ENCODE results near the gene ADGRG3. TPM values are rescaled to one million over a fixed set of nuclear protein-coding genes. Genes with fewer than 3 reads are reported as not detected.

The ADGRG3 gene
- total RNA-seq, 4 donors from 2014 or later = 0.32 to 2.0 (median 2.0) TPM; not detected in 1

- peaks cover 4% of the 10 kb centered on the region for H3K27me3 ChIP-seq
- WGBS = 77% methylated on average over 7 of the region's 7 CpGs
- H3K4me3 ChIP-seq = no peak overlapping the region
- H3K27ac ChIP-seq = no peak overlapping the region
- peaks cover 7% of the 10 kb centered on the region for H3K4me1 ChIP-seq
- no peaks in the 10 kb centered on the region for H3K36me3 ChIP-seq
- DNase-seq (ENCODE audit: low spot score in 2 of 2) = peak in 1 of 2 donors; percentile 24
- H3K9me3 ChIP-seq = no peaks in the 10 kb centered on the region
- no peak for TF ChIP-seq POLR2AphosphoS5 (IDR thresholded peaks at IDR 0.05)
- no peak for TF ChIP-seq EP300 (IDR thresholded peaks at IDR 0.05)
Measured at GRCh38 chr16:57679767-57680482, 11.8 kb downstream of the ADGRG3 start.

- H3K4me3 ChIP-seq = no peak overlapping the region
- H3K27me3 ChIP-seq = peaks cover 4% of the 10 kb centered on the region
- TF ChIP-seq EP300 (IDR thresholded peaks at IDR 0.05) (no peak), CTCF (IDR thresholded peaks at IDR 0.05) (no peak)
- no peaks in the 10 kb centered on the region for H3K9me3 ChIP-seq
- 76% methylated on average over 5 of the region's 5 CpGs for WGBS
- H3K4me1 ChIP-seq = peaks cover 7% of the 10 kb centered on the region
- H3K36me3 ChIP-seq = no peaks in the 10 kb centered on the region
- no peak overlapping the region for H3K27ac ChIP-seq
- peak in 1 of 2 donors; percentile 9 for DNase-seq (ENCODE audit: low spot score in 2 of 2)
Measured at GRCh38 chr16:57680842-57681375, 12.8 kb downstream of the ADGRG3 start.

GRCh38 chr16:57681950-57682728 is 14.0 kb downstream of the ADGRG3 start:
- Histone ChIP-seq H3K4me3 (no peak overlapping the region), H3K27ac (no peak overlapping the region), H3K36me3 (no peaks in the 10 kb centered on the region), H3K4me1 (peaks cover 7% of the 10 kb centered on the region), H3K9me3 (no peaks in the 10 kb centered on the region), H3K27me3 (peaks cover 4% of the 10 kb centered on the region)
- 65% methylated on average over 5 of the region's 13 CpGs for WGBS
- no peak for DNase-seq (ENCODE audit: low spot score in 2 of 2)
- no peak for TF ChIP-seq POLR2A (IDR thresholded peaks at IDR 0.05)
- no peak for TF ChIP-seq EP300 (IDR thresholded peaks at IDR 0.05)
- TF ChIP-seq POLR2AphosphoS5 (IDR thresholded peaks at IDR 0.05) = no peak
- TF ChIP-seq CTCF (IDR thresholded peaks at IDR 0.05) = no peak

- 86% methylated on average over 11 of the region's 11 CpGs for WGBS
- Histone ChIP-seq H3K9me3 (no peaks in the 10 kb centered on the region), H3K36me3 (no peaks in the 10 kb centered on the region), H3K27me3 (peaks cover 4% of the 10 kb centered on the region), H3K4me1 (peaks cover under 1% of the 10 kb centered on the region), H3K4me3 (no peak overlapping the region), H3K27ac (no peak overlapping the region)
- DNase-seq (ENCODE audit: low spot score in 2 of 2) = peak in 1 of 2 donors; percentile 3
- TF ChIP-seq POLR2A (IDR thresholded peaks at IDR 0.05) = no peak
- no peak for TF ChIP-seq POLR2AphosphoS5 (IDR thresholded peaks at IDR 0.05)
- no peak for TF ChIP-seq CTCF (IDR thresholded peaks at IDR 0.05)
- no peak for TF ChIP-seq EP300 (IDR thresholded peaks at IDR 0.05)
Measured at GRCh38 chr16:57682809-57683635, 14.9 kb downstream of the ADGRG3 start.

GRCh38 chr16:57683636-57684545 is 15.8 kb downstream of the ADGRG3 start:
- peaks cover 4% of the 10 kb centered on the region for H3K27me3 ChIP-seq
- no peak overlapping the region for H3K27ac ChIP-seq
- H3K4me1 ChIP-seq = no peaks in the 10 kb centered on the region
- DNase-seq (ENCODE audit: low spot score in 2 of 2) = peak in 1 of 2 donors; percentile 52
- 89% methylated on average over 16 of the region's 18 CpGs for WGBS
- H3K36me3 ChIP-seq = no peaks in the 10 kb centered on the region
- no peaks in the 10 kb centered on the region for H3K9me3 ChIP-seq
- H3K4me3 ChIP-seq = no peak overlapping the region
- TF ChIP-seq EP300 (IDR thresholded peaks at IDR 0.05) = no peak
- no peak for TF ChIP-seq POLR2AphosphoS5 (IDR thresholded peaks at IDR 0.05)
- no peak for TF ChIP-seq CTCF (IDR thresholded peaks at IDR 0.05)
- no peak for TF ChIP-seq POLR2A (IDR thresholded peaks at IDR 0.05)

Data from suprapubic skin (tissue), 4 donors.